Measurements from ENCODE around the gene NECTIN4. TPM values are rescaled to one million over a fixed set of nuclear protein-coding genes. Genes with fewer than 3 reads are reported as not detected.
A peak's percentile ranks its signal among the peaks of the same experiment; 100 is the strongest.

Gene NECTIN4
- total and polyA plus RNA-seq, 10 of the 15 experiments (the other 5 are each of a cell fraction or from before 2014, with no cell fraction given) = 2.8 to 8.7 (median 3.7) TPM

GRCh38 chr1:161122967-161123366 is 33.6 kb upstream of the NECTIN4 start:
- Histone ChIP-seq H3K9me3 (replicated peaks; ENCODE audit: control insufficient read depth, insufficient read depth, low read length) (no peaks in the 10 kb centered on the region), H3K4me3 (no peak overlapping the region), H3K9ac (ENCODE audit: control insufficient read depth, insufficient read depth, low read length) (no peak overlapping the region), H2AFZ (ENCODE audit: control insufficient read depth, low read depth, low read length) (no peak overlapping the region), H3K27me3 (replicated peaks in 1 of 2; ENCODE audit: control insufficient read depth in 2 of 2, insufficient read depth in 2 of 2, low read length in 1 of 2) (no peaks in the 10 kb centered on the region), H3K4me1 (ENCODE audit: control insufficient read depth, insufficient read depth, low read length) (peaks cover 19% of the 10 kb centered on the region), H3K79me2 (ENCODE audit: control insufficient read depth, insufficient read depth, low read length) (peaks cover 16% of the 10 kb centered on the region), H4K20me1 (ENCODE audit: control insufficient read depth, insufficient read depth) (no peaks in the 10 kb centered on the region), H3K27ac (ENCODE audit: control insufficient read depth, insufficient read depth) (no peak overlapping the region), H3K36me3 (ENCODE audit: control insufficient read depth in 2 of 2, insufficient read depth in 2 of 2, low read length in 1 of 2) (peaks cover 17 to 18% of the 10 kb centered on the region in 2 experiments), H3K4me2 (ENCODE audit: control insufficient read depth, insufficient read depth) (no peak overlapping the region)
- ChIA-PET SMC1A (ENCODE audit: uncharacterized antibody, unreplicated experiment) (no interaction called here), RAD21 (ENCODE audit: unreplicated experiment) (no interaction called here), POLR2A (interaction anchor here (0.7 kb wide), 1 partner anchor 81 kb away, joined by 3 read pairs; no protein-coding TSS in a partner anchor), CTCF (no interaction called here)
- no TSS peak for BruUV-seq (replicated peaks)
- ATAC-seq (no peak), FAIRE-seq (no peak), DNase-seq (ENCODE audit: low read depth, low spot score) (no peak)
- intact Hi-C loops (cut with micrococcal nuclease; ENCODE audit: unreplicated experiment) (no loop called here), in situ Hi-C loops (cut with MboI) (no loop called here)
- TF ChIP-seq GATAD2B (conservative IDR thresholded peaks at IDR 0.05; ENCODE audit: low read depth) (no peak), TAF1 (IDR thresholded peaks at IDR 0.05; ENCODE audit: borderline replicate concordance, low read depth, low read length) (no peak), SREBF2 (IDR thresholded peaks at IDR 0.05; ENCODE audit: low read length) (no peak), STAT1 (conservative IDR thresholded peaks at IDR 0.05) (no peak)
- 93% methylated on average over 6 of the region's 6 CpGs for WGBS (ENCODE audit: insufficient coverage, insufficient replicate concordance, low lambda C conversion rate, missing lambda C conversion rate)

DNA sequence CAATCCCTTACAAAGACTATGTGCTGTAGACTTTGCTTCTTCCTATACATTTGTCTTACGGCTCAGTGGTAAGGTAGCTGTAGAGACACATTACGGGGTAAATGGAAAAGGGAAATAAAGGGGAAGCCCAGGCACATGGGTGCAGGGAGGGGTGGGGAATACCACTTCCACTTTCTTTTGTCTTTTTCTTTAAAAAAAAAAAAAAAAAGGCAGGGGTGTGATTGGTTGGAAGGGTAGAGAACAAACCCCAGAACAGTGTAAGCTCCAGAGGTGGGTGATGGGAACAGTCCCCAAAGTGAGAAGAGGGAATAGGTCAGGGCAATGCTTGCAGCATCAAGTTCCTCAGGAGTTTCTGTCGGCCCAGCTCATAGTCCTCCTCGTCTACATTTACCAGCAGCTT is 32.5 kb upstream of the NECTIN4 start:
- no peaks in the 10 kb centered on the region for H3K9me3 ChIP-seq (replicated peaks; ENCODE audit: control insufficient read depth, insufficient read depth, low read length)
- H3K4me1 ChIP-seq (ENCODE audit: control insufficient read depth, insufficient read depth, low read length) = peaks cover 19% of the 10 kb centered on the region
- H3K4me3 ChIP-seq = no peak overlapping the region
- WGBS (ENCODE audit: insufficient coverage, insufficient replicate concordance, low lambda C conversion rate, missing lambda C conversion rate) = 51% methylated on average over 4 of the region's 4 CpGs
- ChIA-PET CTCF (interaction anchor here (0.6 to 1.7 kb wide), 4 partner anchors 19 to 870 kb away, joined by 3 to 8 read pairs (median 4); partner anchors contain the start of gene TOMM40L), RAD21 (ENCODE audit: unreplicated experiment) (interaction anchor here (0.7 to 1.3 kb wide), 3 partner anchors 14 to 75 kb away, joined by 3 to 4 read pairs (median 4); no protein-coding TSS in a partner anchor), SMC1A (ENCODE audit: uncharacterized antibody, unreplicated experiment) (interaction anchor here (0.8 to 1.6 kb wide), 8 partner anchors 9 to 84 kb away, joined by 3 to 5 read pairs (median 4); partner anchors contain the start of gene TSTD1), POLR2A (interaction anchor here (1.0 to 1.6 kb wide), 4 partner anchors 53 to 122 kb away, joined by 3 to 9 read pairs (median 6); no protein-coding TSS in a partner anchor)
- H3K27me3 ChIP-seq (replicated peaks in 1 of 2; ENCODE audit: control insufficient read depth in 2 of 2, insufficient read depth in 2 of 2, low read length in 1 of 2) = no peaks in the 10 kb centered on the region
- ATAC-seq = no peak
- peaks cover 17 to 18% of the 10 kb centered on the region in 2 experiments for H3K36me3 ChIP-seq (ENCODE audit: control insufficient read depth in 2 of 2, insufficient read depth in 2 of 2, low read length in 1 of 2)
- no peak for DNase-seq (ENCODE audit: low read depth, low spot score)
- FAIRE-seq = no peak
- H3K79me2 ChIP-seq (ENCODE audit: control insufficient read depth, insufficient read depth, low read length) = peaks cover 28% of the 10 kb centered on the region
- TF ChIP-seq ZNF384 (IDR thresholded peaks at IDR 0.05; ENCODE audit: borderline replicate concordance, low read depth, low read length) (peak; percentile 81), SPI1 (IDR thresholded peaks at IDR 0.05; ENCODE audit: borderline replicate concordance, insufficient read depth, low read depth, low read length) (peak; percentile 27; the same call in 1 of the 2 replicates)
- TF ChIP-seq, protein P1, sequence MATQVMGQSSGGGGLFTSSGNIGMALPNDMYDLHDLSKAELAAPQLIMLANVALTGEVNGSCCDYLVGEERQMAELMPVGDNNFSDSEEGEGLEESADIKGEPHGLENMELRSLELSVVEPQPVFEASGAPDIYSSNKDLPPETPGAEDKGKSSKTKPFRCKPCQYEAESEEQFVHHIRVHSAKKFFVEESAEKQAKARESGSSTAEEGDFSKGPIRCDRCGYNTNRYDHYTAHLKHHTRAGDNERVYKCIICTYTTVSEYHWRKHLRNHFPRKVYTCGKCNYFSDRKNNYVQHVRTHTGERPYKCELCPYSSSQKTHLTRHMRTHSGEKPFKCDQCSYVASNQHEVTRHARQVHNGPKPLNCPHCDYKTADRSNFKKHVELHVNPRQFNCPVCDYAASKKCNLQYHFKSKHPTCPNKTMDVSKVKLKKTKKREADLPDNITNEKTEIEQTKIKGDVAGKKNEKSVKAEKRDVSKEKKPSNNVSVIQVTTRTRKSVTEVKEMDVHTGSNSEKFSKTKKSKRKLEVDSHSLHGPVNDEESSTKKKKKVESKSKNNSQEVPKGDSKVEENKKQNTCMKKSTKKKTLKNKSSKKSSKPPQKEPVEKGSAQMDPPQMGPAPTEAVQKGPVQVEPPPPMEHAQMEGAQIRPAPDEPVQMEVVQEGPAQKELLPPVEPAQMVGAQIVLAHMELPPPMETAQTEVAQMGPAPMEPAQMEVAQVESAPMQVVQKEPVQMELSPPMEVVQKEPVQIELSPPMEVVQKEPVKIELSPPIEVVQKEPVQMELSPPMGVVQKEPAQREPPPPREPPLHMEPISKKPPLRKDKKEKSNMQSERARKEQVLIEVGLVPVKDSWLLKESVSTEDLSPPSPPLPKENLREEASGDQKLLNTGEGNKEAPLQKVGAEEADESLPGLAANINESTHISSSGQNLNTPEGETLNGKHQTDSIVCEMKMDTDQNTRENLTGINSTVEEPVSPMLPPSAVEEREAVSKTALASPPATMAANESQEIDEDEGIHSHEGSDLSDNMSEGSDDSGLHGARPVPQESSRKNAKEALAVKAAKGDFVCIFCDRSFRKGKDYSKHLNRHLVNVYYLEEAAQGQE (IDR thresholded peaks at IDR 0.05; ENCODE audit: low read depth, low read length) = no peak
- peak overlapping the region; percentile 38 for H3K4me2 ChIP-seq (ENCODE audit: control insufficient read depth, insufficient read depth)
- H3K9ac ChIP-seq (ENCODE audit: control insufficient read depth, insufficient read depth, low read length) = no peak overlapping the region
- no peak overlapping the region for H2AFZ ChIP-seq (ENCODE audit: control insufficient read depth, low read depth, low read length)
- no TSS peak for BruUV-seq (replicated peaks)
- peak overlapping the region; percentile 10; the same call in 1 of the 2 replicates for H3K27ac ChIP-seq (ENCODE audit: control insufficient read depth, insufficient read depth)
- H4K20me1 ChIP-seq (ENCODE audit: control insufficient read depth, insufficient read depth) = no peaks in the 10 kb centered on the region
- intact Hi-C loops (cut with micrococcal nuclease; ENCODE audit: unreplicated experiment) (no loop called here), in situ Hi-C loops (cut with MboI) (no loop called here)

Data from GM12878 (cell line).